K562 (cell line): ENCODE data around the gene ANKRD24. TPM values are rescaled to one million over a fixed set of nuclear protein-coding genes. Genes with fewer than 3 reads are reported as not detected.

Source experiments
- ATAC-seq: fragments of 200-7000 bp; cut with Tn5 transposase; 3 replicates; pipeline ENCODE4 v1.9.1; 2020; ENCODE audit warnings: moderate library complexity
- BruUV-seq: library from RNA; stranded (reverse); fragments of 400-500 nt; replicated peaks from 2 replicates; lab custom pipeline; 2021; lab: Mats Ljungman, UMichigan
- CTCF ChIA-PET: fragments of 300-600 bp; formaldehyde crosslinking; extraction: SDS; loops from one replicate; lab custom pipeline; 2021; ENCODE audit warnings: low intra/inter-chr PET ratio; lab: Yijun Ruan, JAX
- POLR2A ChIA-PET: fragments of 300-600, 350-650 bp; sonication (Branson Sonifier 250); formaldehyde crosslinking; extraction: SDS; loops from one replicate; lab custom pipeline; 2021; ENCODE audit warnings: antibody characterized with exemption, inconsistent platforms; lab: Yijun Ruan, JAX
- DNase-seq, 4 experiments: peaks; one replicate each; pipeline versions ENCODE4 v3.0.0 to v3.0.0-alpha.2; 2011 to 2018; ENCODE audit warnings: low spot score in 3 of 4, mixed read lengths in 3 of 4; ENCODE audit errors: extremely low read depth in 1 of 4
- FAIRE-seq: peaks from 2 replicates; lab custom pipeline; 2011; peaks lifted over from hg19 to GRCh38; lab: Jason Lieb, UNC
- H2AFZ ChIP-seq: 2 replicates; pipeline ENCODE4 v1.6.0; 2011; ENCODE audit warnings: low read depth, low read length, control low read depth, inconsistent platforms
- H3K27ac ChIP-seq: fragments of 200-600 bp; 3 replicates; pipeline ENCODE4 v1.8.0; 2011; ENCODE audit warnings: low read depth, mild to moderate bottlenecking, control low read depth, inconsistent platforms, low read length, moderate library complexity, mixed read lengths; ENCODE audit errors: extremely low read depth
- H3K27me3 ChIP-seq, 2 experiments: fragments of 300-600 bp in 1 of 2; 2 replicates in 1 of 2; 3 replicates in 1 of 2; pipeline versions ENCODE4 v1.6.0 to v1.8.0; 2011; ENCODE audit warnings: inconsistent platforms in 2 of 2, low read length in 2 of 2, mild to moderate bottlenecking in 1 of 2, mixed read lengths in 1 of 2, moderate library complexity in 1 of 2; ENCODE audit not compliant: control insufficient read depth in 2 of 2, insufficient read depth in 2 of 2
- H3K36me3 ChIP-seq: fragments of 300-600 bp; 3 replicates; pipeline ENCODE4 v1.8.0; 2011; ENCODE audit warnings: mild to moderate bottlenecking, low read length, inconsistent platforms; ENCODE audit not compliant: control insufficient read depth, insufficient read depth
- H3K4me1 ChIP-seq, 2 experiments: fragments of 200-600 bp in 1 of 2; replicated peaks in 1 of 2; 2 replicates in 1 of 2; 3 replicates in 1 of 2; pipeline versions ENCODE4 v1.5.1 to v1.8.0; 2011; ENCODE audit warnings: inconsistent platforms in 2 of 2, low read length in 2 of 2, mild to moderate bottlenecking in 1 of 2, mixed read lengths in 1 of 2, moderate library complexity in 1 of 2; ENCODE audit not compliant: control insufficient read depth in 2 of 2, insufficient read depth in 2 of 2
- H3K4me2 ChIP-seq: 2 replicates; pipeline ENCODE4 v1.6.1; 2011; ENCODE audit warnings: low read length, control low read depth, inconsistent platforms, mixed read lengths; ENCODE audit not compliant: insufficient read depth
- H3K4me3 ChIP-seq: fragments of 200-600 bp; sonication (generic), shearing (Covaris generic); 2 replicates; pipeline ENCODE4 v1.5.1; 2016; ENCODE audit warnings: control low read depth, inconsistent platforms
- H3K79me2 ChIP-seq: fragments of 200-600 bp; 3 replicates; pipeline ENCODE4 v1.8.0; 2011; ENCODE audit warnings: low read length, inconsistent platforms; ENCODE audit not compliant: control insufficient read depth, insufficient read depth
- H3K9ac ChIP-seq, 2 experiments: 2 replicates each; pipeline versions ENCODE4 v1.6.0 to v1.6.1; 2011; ENCODE audit warnings: low read depth in 2 of 2, low read length in 2 of 2, control low read depth in 1 of 2, inconsistent platforms in 1 of 2, mild to moderate bottlenecking in 1 of 2, mixed read lengths in 1 of 2; ENCODE audit not compliant: insufficient read depth in 1 of 2
- H3K9me1 ChIP-seq: one replicate; pipeline ENCODE4 v1.6.0; 2011; ENCODE audit warnings: inconsistent platforms, mild to moderate bottlenecking, low read length, moderate library complexity; ENCODE audit not compliant: control insufficient read depth, insufficient read depth
- H3K9me3 ChIP-seq: replicated peaks from 2 replicates; pipeline ENCODE4 v1.5.1; 2011; ENCODE audit warnings: low read depth, low read length, inconsistent platforms; ENCODE audit not compliant: control insufficient read depth, insufficient read depth
- H4K20me1 ChIP-seq: replicated peaks from 2 replicates; pipeline ENCODE4 v1.6.1; 2011; ENCODE audit warnings: low read length, inconsistent platforms, mixed read lengths; ENCODE audit not compliant: control insufficient read depth, insufficient read depth
- ADNP ChIP-seq: fragments of 200-800 bp; sonication (Bioruptor generic); IDR thresholded peaks from 2 replicates; pipeline ENCODE4 v1.6.1; 2016; ENCODE audit warnings: missing genetic modification characterization, missing compliant biosample characterization
- ASH1L ChIP-seq: fragments of 450-650 bp; IDR thresholded peaks from 2 replicates; pipeline ENCODE4 v1.6.1; 2018; ENCODE audit warnings: borderline replicate concordance, mild to moderate bottlenecking, low read depth; ENCODE audit not compliant: partially characterized antibody
- ATF6 ChIP-seq: sonication (generic); formaldehyde crosslinking; IDR thresholded peaks from 2 replicates; pipeline ENCODE4 v1.4.0; 2020; ENCODE audit warnings: mild to moderate bottlenecking, missing genetic modification reagents
- BCOR ChIP-seq: fragments of 450-650 bp; IDR thresholded peaks from 2 replicates; pipeline ENCODE4 v1.6.1; 2016
- DIDO1 ChIP-seq: fragments of 450-650 bp; IDR thresholded peaks from 2 replicates; pipeline ENCODE4 v1.6.1; 2016; ENCODE audit warnings: low read depth, missing biosample characterization, missing genetic modification characterization
- FOSL1 ChIP-seq: fragments of 200-800 bp; sonication (Bioruptor generic); conservative IDR thresholded peaks from 2 replicates; pipeline ENCODE4 v1.6.1; 2016; ENCODE audit warnings: missing genetic modification characterization, missing compliant biosample characterization
- IRF2 ChIP-seq: sonication (generic); formaldehyde crosslinking; IDR thresholded peaks from 2 replicates; pipeline ENCODE4 v1.8.1; 2022; ENCODE audit warnings: mild to moderate bottlenecking, missing genetic modification reagents
- MBD2 ChIP-seq: sonication (generic); IDR thresholded peaks from 2 replicates; pipeline ENCODE4 v1.6.1; 2016; ENCODE audit warnings: low read depth, borderline replicate concordance
- PTBP1 ChIP-seq: fragments of 200-400 bp; formaldehyde crosslinking; IDR thresholded peaks from 2 replicates; pipeline ENCODE4 v1.6.1; 2017; ENCODE audit warnings: low read depth, low read length
- RBM25 ChIP-seq: fragments of 200-400 bp; formaldehyde crosslinking; IDR thresholded peaks from 2 replicates; pipeline ENCODE4 v1.6.1; 2018; ENCODE audit warnings: low read length, low read depth, moderate library complexity; ENCODE audit not compliant: severe bottlenecking
- ZFP36 ChIP-seq: fragments of 150-350 bp; IDR thresholded peaks from 2 replicates; pipeline ENCODE4 v1.6.1; 2018; ENCODE audit warnings: low read length, low read depth; ENCODE audit not compliant: partially characterized antibody
- ZNF408 ChIP-seq: fragments of 250-450 bp; sonication (Bioruptor Pico); IDR thresholded peaks from 2 replicates; pipeline ENCODE4 v1.4.0; 2020; ENCODE audit warnings: low read depth, mild to moderate bottlenecking, moderate library complexity
- ZNF707 ChIP-seq: fragments of 250-450 bp; sonication (Bioruptor Pico); conservative IDR thresholded peaks from 2 replicates; pipeline ENCODE4 v1.8.0; 2022; ENCODE audit warnings: inconsistent platforms, mild to moderate bottlenecking, moderate library complexity
- WGBS: fragments of 100-300 bp; shearing (Covaris generic); methylation state at CpG from one replicate; pipeline ENCODE4 v1.1.6; 2016; ENCODE audit warnings: low coverage, mixed read lengths; ENCODE audit not compliant: insufficient coverage; ENCODE audit errors: missing lambda C conversion rate; 5-methylcytosine and 5-hydroxymethylcytosine counted together
- in situ Hi-C: fragments of 300-500 bp; cut with MboI; formaldehyde crosslinking; loops from 4 replicates; pipeline ENCODE4 v1.15.0; 2018; ENCODE audit warnings: inconsistent platforms, mixed read lengths
- intact Hi-C: fragments of 100-400 bp; cut with micrococcal nuclease; formaldehyde crosslinking; loops from 2 replicates; pipeline ENCODE4 v1.14.2; 2022
- polyA plus RNA-seq, 8 experiments: library from polyadenylated mRNA; depleted of rRNA in 4 of 8; stranded (reverse) in 5 of 8; unstranded in 3 of 8; fragments of >200 nt; fragmentation: Nextera tagmentation in 2 of 8; fragmentation: Illumina TruSeq in 1 of 8; extraction: Ambion mirVana in 2 of 8; extraction: Trizol in 1 of 8; gene quantifications; 2 replicates each; pipeline versions ENCODE4 v1.2.1 to v1.2.3, GENCODE V29; 2011 to 2014; ENCODE audit warnings: inconsistent platforms in 1 of 8, missing spikeins in 1 of 8
- total RNA-seq, 7 experiments: library from RNA; depleted of rRNA in 6 of 7; stranded (reverse); fragments of >200 nt in 6 of 7; fragmentation: Illumina TruSeq in 2 of 7; extraction: Trizol in 2 of 7; gene quantifications; 2 replicates each; pipeline versions ENCODE4 v1.2.1 to v1.2.3, GENCODE V29; 2011 to 2021; ENCODE audit warnings: low replicate concordance in 1 of 7
- TF ChIP-seq, protein P1 (sequence below): sonication (generic); formaldehyde crosslinking; IDR thresholded peaks from 2 replicates; pipeline ENCODE4 v1.8.1; 2022; ENCODE audit warnings: missing genetic modification reagents
- TF ChIP-seq, protein P2 (sequence below), 2 experiments: fragments of 450-650 bp; IDR thresholded peaks; 2 replicates each; pipeline ENCODE4 v1.6.1; 2016

ANKRD24 gene
- total and polyA plus RNA-seq, 9 of the 15 experiments (the other 6 are each of a cell fraction or from before 2014, with no cell fraction given) = 0.07 to 0.12 (median 0.09) TPM; not detected in 5

DNA sequence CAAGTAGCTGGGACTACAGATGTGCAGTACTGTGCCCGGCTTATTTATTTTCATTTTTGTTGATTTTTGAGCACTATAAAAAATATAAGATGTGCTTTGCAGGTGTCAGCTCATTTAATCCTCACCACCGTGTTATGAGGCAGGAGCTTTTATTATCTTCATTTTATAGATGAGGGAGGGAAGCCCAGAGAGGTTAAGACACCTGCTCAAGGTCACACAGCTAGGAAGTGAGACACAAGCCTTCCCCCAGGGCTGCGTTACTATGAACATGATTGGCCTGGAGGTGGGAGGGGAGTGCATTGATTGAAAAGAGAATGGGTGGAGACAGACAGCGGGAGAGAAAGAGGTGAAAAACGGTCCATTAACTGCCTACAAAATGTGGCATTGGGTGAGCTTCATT is 7.2 kb downstream of the ANKRD24 start:
- Histone ChIP-seq H4K20me1 (no peaks in the 10 kb centered on the region), H3K9me3 (no peaks in the 10 kb centered on the region), H3K27me3 (peaks cover 6% of the 10 kb centered on the region in 2 experiments; a peak in 4 of 5 replicates), H3K36me3 (no peaks in the 10 kb centered on the region), H3K4me3 (no peak overlapping the region), H3K9me1 (no peaks in the 10 kb centered on the region), H3K9ac (no peak overlapping the region), H3K4me1 (peaks cover 2 to 4% of the 10 kb centered on the region in 2 experiments; a peak in 2 of 5 replicates), H3K27ac (no peak overlapping the region), H2AFZ (no peak overlapping the region), H3K4me2 (no peak overlapping the region), H3K79me2 (no peaks in the 10 kb centered on the region)
- DNase-seq (no peak), FAIRE-seq (no peak), ATAC-seq (no peak)
- CTCF ChIA-PET = no interaction called here
- BruUV-seq = no TSS peak
- POLR2A ChIA-PET = interaction anchor here (0.6 kb wide), 1 partner anchor 171 kb away, joined by 3 read pairs; no protein-coding TSS in a partner anchor
- in situ Hi-C loops = no loop called here
- intact Hi-C loops = loop anchor here (5.0 to 10.0 kb wide), 2 partner anchors 125 to 202 kb away; partner anchors contain the start of genes EEF2 and ZBTB7A
- whole genome bisulfite sequencing = 13% methylated on average over 5 of the region's 5 CpGs
- TF ChIP-seq PTBP1 (0 out of 2 replicates have a peak, but pooled peaks have one; percentile 44), ZFP36 (peak; percentile 88), ASH1L (no peak), FOSL1 (tag) (no peak), BCOR (peak; percentile 97), RBM25 (peak; percentile 90), IRF2 (CRISPR knock-in tag) (no peak), DIDO1 (tag) (no peak), ZNF408 (CRISPR knock-in tag) (no peak), MBD2 (no peak), ADNP (tag) (peak; percentile 78), ZNF707 (CRISPR knock-in tag) (no peak), ATF6 (CRISPR knock-in tag) (no peak)
- TF ChIP-seq, protein P1, sequence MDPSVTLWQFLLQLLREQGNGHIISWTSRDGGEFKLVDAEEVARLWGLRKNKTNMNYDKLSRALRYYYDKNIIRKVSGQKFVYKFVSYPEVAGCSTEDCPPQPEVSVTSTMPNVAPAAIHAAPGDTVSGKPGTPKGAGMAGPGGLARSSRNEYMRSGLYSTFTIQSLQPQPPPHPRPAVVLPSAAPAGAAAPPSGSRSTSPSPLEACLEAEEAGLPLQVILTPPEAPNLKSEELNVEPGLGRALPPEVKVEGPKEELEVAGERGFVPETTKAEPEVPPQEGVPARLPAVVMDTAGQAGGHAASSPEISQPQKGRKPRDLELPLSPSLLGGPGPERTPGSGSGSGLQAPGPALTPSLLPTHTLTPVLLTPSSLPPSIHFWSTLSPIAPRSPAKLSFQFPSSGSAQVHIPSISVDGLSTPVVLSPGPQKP (CRISPR knock-in tag) = no peak
- TF ChIP-seq, protein P2, sequence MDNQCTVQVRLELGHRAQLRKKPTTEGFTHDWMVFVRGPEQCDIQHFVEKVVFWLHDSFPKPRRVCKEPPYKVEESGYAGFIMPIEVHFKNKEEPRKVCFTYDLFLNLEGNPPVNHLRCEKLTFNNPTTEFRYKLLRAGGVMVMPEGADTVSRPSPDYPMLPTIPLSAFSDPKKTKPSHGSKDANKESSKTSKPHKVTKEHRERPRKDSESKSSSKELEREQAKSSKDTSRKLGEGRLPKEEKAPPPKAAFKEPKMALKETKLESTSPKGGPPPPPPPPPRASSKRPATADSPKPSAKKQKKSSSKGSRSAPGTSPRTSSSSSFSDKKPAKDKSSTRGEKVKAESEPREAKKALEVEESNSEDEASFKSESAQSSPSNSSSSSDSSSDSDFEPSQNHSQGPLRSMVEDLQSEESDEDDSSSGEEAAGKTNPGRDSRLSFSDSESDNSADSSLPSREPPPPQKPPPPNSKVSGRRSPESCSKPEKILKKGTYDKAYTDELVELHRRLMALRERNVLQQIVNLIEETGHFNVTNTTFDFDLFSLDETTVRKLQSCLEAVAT (IDR thresholded peaks at IDR 0.05) = no peak
